K562 (cell line): ENCODE measurements around the gene DNPEP. TPM values are rescaled to one million over a fixed set of nuclear protein-coding genes. Genes with fewer than 3 reads are reported as not detected.

Experiments
- CTBP1 ChIP-seq: fragments of 450-650 bp; IDR thresholded peaks from 2 replicates; pipeline ENCODE4 v1.6.1; 2016; ENCODE audit warnings: borderline replicate concordance
- ELF2 ChIP-seq: fragments of 250-450 bp; sonication (Bioruptor Pico); IDR thresholded peaks from 2 replicates; pipeline ENCODE4 v1.5.0; 2021; ENCODE audit warnings: mild to moderate bottlenecking
- EP300 ChIP-seq: IDR thresholded peaks from 2 replicates; pipeline ENCODE4 v1.6.1; 2012; ENCODE audit warnings: low read length, improper control_type of control experiment
- EZH2 ChIP-seq: IDR thresholded peaks from 2 replicates; pipeline ENCODE4 v1.6.1; 2012; ENCODE audit warnings: low read depth, mild to moderate bottlenecking, inconsistent platforms, low read length, borderline replicate concordance
- HIVEP1 ChIP-seq: fragments of 250-450 bp; sonication (Bioruptor Pico); IDR thresholded peaks from 2 replicates; pipeline ENCODE4 v1.4.0; 2020; ENCODE audit warnings: mild to moderate bottlenecking
- L3MBTL2 ChIP-seq: fragments of 450-650 bp; IDR thresholded peaks from 2 replicates; pipeline ENCODE4 v1.6.1; 2016; ENCODE audit warnings: mild to moderate bottlenecking, moderate library complexity
- NFE2L1 ChIP-seq: fragments of 450-650 bp; IDR thresholded peaks from 2 replicates; pipeline ENCODE4 v1.6.1; 2016; ENCODE audit warnings: missing genetic modification characterization, low read depth, mild to moderate bottlenecking, missing compliant biosample characterization, moderate library complexity, borderline replicate concordance
- PRPF4 ChIP-seq: fragments of 200-400 bp; formaldehyde crosslinking; IDR thresholded peaks from one replicate; pipeline ENCODE4 v1.6.1; 2017; ENCODE audit warnings: low read length, low read depth, mild to moderate bottlenecking; ENCODE audit not compliant: insufficient read depth, poor library complexity, severe bottlenecking
- SRSF7 ChIP-seq: fragments of 200-400 bp; formaldehyde crosslinking; optimal IDR thresholded peaks from 2 replicates; pipeline ENCODE3; 2017; ENCODE audit warnings: mild to moderate bottlenecking, low read depth, low read length
- TEAD4 ChIP-seq, 2 experiments: sonication (generic) in 1 of 2; formaldehyde crosslinking in 1 of 2; IDR thresholded peaks; 2 replicates each; pipeline versions ENCODE4 v1.6.1 to v1.8.0; 2012 to 2022; ENCODE audit warnings: borderline replicate concordance in 1 of 2, inconsistent platforms in 1 of 2, low read length in 1 of 2, mild to moderate bottlenecking in 1 of 2, missing genetic modification reagents in 1 of 2
- ZNF124 ChIP-seq: sonication (generic); formaldehyde crosslinking; IDR thresholded peaks from 2 replicates; pipeline ENCODE4 v1.8.1; 2022; ENCODE audit warnings: missing genetic modification reagents
- ZNF263 ChIP-seq: sonication (generic); formaldehyde crosslinking; IDR thresholded peaks from 2 replicates; pipeline ENCODE4 v1.8.0; 2022; ENCODE audit warnings: mild to moderate bottlenecking, missing genetic modification reagents, borderline replicate concordance
- ZNF384 ChIP-seq: IDR thresholded peaks from 2 replicates; pipeline ENCODE4 v1.6.1; 2012; ENCODE audit warnings: low read depth, low read length, improper control_type of control experiment
- ZNF408 ChIP-seq: fragments of 250-450 bp; sonication (Bioruptor Pico); IDR thresholded peaks from 2 replicates; pipeline ENCODE4 v1.4.0; 2020; ENCODE audit warnings: low read depth, mild to moderate bottlenecking, moderate library complexity
- ZNF696 ChIP-seq: fragments of 250-450 bp; sonication (Bioruptor Pico); conservative IDR thresholded peaks from 2 replicates; pipeline ENCODE4 v1.4.0; 2020; ENCODE audit warnings: mild to moderate bottlenecking, moderate library complexity
- polyA plus RNA-seq, 8 experiments: library from polyadenylated mRNA; depleted of rRNA in 4 of 8; stranded (reverse) in 5 of 8; unstranded in 3 of 8; fragments of >200 nt; fragmentation: Nextera tagmentation in 2 of 8; fragmentation: Illumina TruSeq in 1 of 8; extraction: Ambion mirVana in 2 of 8; extraction: Trizol in 1 of 8; gene quantifications; 2 replicates each; pipeline versions ENCODE4 v1.2.1 to v1.2.3, GENCODE V29; 2011 to 2014; ENCODE audit warnings: inconsistent platforms in 1 of 8, missing spikeins in 1 of 8
- total RNA-seq, 7 experiments: library from RNA; depleted of rRNA in 6 of 7; stranded (reverse); fragments of >200 nt in 6 of 7; fragmentation: Illumina TruSeq in 2 of 7; extraction: Trizol in 2 of 7; gene quantifications; 2 replicates each; pipeline versions ENCODE4 v1.2.1 to v1.2.3, GENCODE V29; 2011 to 2021; ENCODE audit warnings: low replicate concordance in 1 of 7
- TF ChIP-seq, protein P1 (sequence below): sonication (generic); formaldehyde crosslinking; IDR thresholded peaks from 2 replicates; pipeline ENCODE4 v1.5.0; 2020; ENCODE audit warnings: missing genetic modification reagents
- TF ChIP-seq, protein P2 (sequence below), 2 experiments: fragments of 450-650 bp in 1 of 2; sonication (generic) in 1 of 2; formaldehyde crosslinking in 1 of 2; IDR thresholded peaks; 2 replicates each; pipeline versions ENCODE4 v1.7.1 to v1.9.0; 2016 to 2022; ENCODE audit warnings: inconsistent platforms in 1 of 2, mild to moderate bottlenecking in 1 of 2, missing genetic modification reagents in 1 of 2

The DNPEP gene
- total and polyA plus RNA-seq, 9 of the 15 experiments (the other 6 are each of a cell fraction or from before 2014, with no cell fraction given) = 34.6 to 71.4 (median 45.5) TPM

DNA sequence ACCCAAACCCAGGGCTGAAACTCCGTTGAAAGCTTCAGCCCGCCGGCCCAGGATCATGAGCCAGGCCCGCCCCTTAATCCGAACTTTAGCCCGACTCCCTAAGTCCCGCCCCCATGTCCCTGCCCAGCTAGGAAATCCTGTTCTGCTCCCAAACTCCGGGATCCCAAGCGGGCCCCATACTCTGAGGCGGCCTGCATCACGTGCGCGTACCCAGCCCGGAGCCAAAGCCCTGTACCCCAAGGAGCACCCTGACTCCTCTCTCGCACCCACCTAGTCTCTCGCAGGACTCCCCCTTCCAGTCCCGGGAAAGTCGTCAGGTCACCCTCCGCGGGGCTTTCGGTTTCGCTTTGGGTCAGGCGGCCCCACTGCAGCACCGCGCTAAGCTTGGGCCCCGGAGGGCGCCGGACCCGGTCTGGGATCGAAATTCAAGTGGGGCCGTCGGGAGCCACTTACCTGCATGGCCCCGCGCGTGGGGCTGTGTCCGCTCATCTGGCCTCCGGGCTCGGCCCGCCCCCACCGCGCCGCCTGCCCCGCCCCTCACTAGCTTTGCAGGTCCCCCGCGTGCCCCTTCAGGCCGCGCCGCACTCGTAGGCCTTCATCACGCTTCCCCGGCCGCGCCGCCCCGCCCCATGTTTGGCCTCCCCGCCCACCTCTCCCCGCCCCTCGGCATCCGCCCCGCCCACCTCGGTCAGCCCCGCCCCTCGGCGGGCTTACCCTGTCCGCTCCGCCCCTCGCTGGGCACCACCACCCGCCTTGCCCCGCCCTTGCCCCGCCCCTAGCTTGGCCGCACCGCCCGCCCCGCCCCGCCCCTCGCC, at the start of gene DNPEP (continued):
- TF ChIP-seq NFE2L1 (tag) = no peak
- no peak for TF ChIP-seq ZNF696 (CRISPR knock-in tag)
- 0 out of 2 replicates have a peak, but pooled peaks have one; percentile 32 for TF ChIP-seq ZNF263 (CRISPR knock-in tag)
- no peak for TF ChIP-seq ZNF124 (CRISPR knock-in tag)
- TF ChIP-seq EP300 = no peak
- no peak for TF ChIP-seq HIVEP1 (CRISPR knock-in tag)
- TF ChIP-seq L3MBTL2 = peak; percentile 36; the same call in 1 of the 2 replicates
- peak; percentile 17; the same call in 1 of the 2 replicates for TF ChIP-seq CTBP1
- no peak for TF ChIP-seq SRSF7
- no peak for TF ChIP-seq ZNF408
- no peak for TF ChIP-seq EZH2
- no peak for TF ChIP-seq TEAD4 (IDR thresholded peaks at IDR 0.05; ENCODE audit: low read length)
- TF ChIP-seq TEAD4 (CRISPR knock-in tag; IDR thresholded peaks at IDR 0.05; ENCODE audit: borderline replicate concordance) = no peak
- TF ChIP-seq, protein P1, sequence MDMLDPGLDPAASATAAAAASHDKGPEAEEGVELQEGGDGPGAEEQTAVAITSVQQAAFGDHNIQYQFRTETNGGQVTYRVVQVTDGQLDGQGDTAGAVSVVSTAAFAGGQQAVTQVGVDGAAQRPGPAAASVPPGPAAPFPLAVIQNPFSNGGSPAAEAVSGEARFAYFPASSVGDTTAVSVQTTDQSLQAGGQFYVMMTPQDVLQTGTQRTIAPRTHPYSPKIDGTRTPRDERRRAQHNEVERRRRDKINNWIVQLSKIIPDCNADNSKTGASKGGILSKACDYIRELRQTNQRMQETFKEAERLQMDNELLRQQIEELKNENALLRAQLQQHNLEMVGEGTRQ = 0 out of 2 replicates have a peak, but pooled peaks have one; percentile 36
- TF ChIP-seq PRPF4 = no peak
- TF ChIP-seq ZNF384 = no peak
- no peak for TF ChIP-seq ELF2 (CRISPR knock-in tag)
- TF ChIP-seq, protein P2, sequence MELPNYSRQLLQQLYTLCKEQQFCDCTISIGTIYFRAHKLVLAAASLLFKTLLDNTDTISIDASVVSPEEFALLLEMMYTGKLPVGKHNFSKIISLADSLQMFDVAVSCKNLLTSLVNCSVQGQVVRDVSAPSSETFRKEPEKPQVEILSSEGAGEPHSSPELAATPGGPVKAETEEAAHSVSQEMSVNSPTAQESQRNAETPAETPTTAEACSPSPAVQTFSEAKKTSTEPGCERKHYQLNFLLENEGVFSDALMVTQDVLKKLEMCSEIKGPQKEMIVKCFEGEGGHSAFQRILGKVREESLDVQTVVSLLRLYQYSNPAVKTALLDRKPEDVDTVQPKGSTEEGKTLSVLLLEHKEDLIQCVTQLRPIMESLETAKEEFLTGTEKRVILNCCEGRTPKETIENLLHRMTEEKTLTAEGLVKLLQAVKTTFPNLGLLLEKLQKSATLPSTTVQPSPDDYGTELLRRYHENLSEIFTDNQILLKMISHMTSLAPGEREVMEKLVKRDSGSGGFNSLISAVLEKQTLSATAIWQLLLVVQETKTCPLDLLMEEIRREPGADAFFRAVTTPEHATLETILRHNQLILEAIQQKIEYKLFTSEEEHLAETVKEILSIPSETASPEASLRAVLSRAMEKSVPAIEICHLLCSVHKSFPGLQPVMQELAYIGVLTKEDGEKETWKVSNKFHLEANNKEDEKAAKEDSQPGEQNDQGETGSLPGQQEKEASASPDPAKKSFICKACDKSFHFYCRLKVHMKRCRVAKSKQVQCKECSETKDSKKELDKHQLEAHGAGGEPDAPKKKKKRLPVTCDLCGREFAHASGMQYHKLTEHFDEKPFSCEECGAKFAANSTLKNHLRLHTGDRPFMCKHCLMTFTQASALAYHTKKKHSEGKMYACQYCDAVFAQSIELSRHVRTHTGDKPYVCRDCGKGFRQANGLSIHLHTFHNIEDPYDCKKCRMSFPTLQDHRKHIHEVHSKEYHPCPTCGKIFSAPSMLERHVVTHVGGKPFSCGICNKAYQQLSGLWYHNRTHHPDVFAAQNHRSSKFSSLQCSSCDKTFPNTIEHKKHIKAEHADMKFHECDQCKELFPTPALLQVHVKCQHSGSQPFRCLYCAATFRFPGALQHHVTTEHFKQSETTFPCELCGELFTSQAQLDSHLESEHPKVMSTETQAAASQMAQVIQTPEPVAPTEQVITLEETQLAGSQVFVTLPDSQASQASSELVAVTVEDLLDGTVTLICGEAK (IDR thresholded peaks at IDR 0.05) = no peak
- TF ChIP-seq, protein P2 (CRISPR knock-in tag; IDR thresholded peaks at IDR 0.05) = no peak
